Thoracic aorta (tissue), 2 donors: ENCODE measurements around the gene EHMT1. TPM values are rescaled to one million over a fixed set of nuclear protein-coding genes. Genes with fewer than 3 reads are reported as not detected.

Source experiments
- ATAC-seq: fragments of 150-250 bp; one replicate; pipeline ENCODE4 v1.8.0; 2017; ENCODE audit warnings: low read depth; ENCODE audit not compliant: insufficient number of reproducible peaks, low FRiP score
- DNase-seq: peaks from one replicate; pipeline ENCODE4 v3.0.0-alpha.2; 2020; ENCODE audit warnings: low spot score
- H3K27ac ChIP-seq, 2 donors: fragments of 200-600 bp; sonication (generic); 1 replicate in 1 of 2; 2 replicates in 1 of 2; pipeline ENCODE4 v1.5.1; 2016; ENCODE audit warnings: mild to moderate bottlenecking in 2 of 2, moderate library complexity in 2 of 2
- H3K27me3 ChIP-seq: fragments of 200-600 bp; sonication (generic); replicated peaks from 2 replicates; pipeline ENCODE4 v1.6.0; 2016; ENCODE audit warnings: mild to moderate bottlenecking; ENCODE audit not compliant: insufficient read depth
- H3K36me3 ChIP-seq: fragments of 200-600 bp; sonication (generic); one replicate; pipeline ENCODE4 v1.5.1; 2016
- H3K4me1 ChIP-seq, 2 donors: fragments of 200-600 bp; sonication (generic); 1 replicate in 1 of 2; 2 replicates in 1 of 2; pipeline versions ENCODE4 v1.5.1 to v1.6.0; 2016; ENCODE audit warnings: low read depth in 2 of 2, mild to moderate bottlenecking in 1 of 2; ENCODE audit not compliant: control insufficient read depth in 1 of 2
- H3K4me3 ChIP-seq: fragments of 200-600 bp; sonication (generic); 2 replicates; pipeline ENCODE4 v1.5.1; 2016; ENCODE audit warnings: mild to moderate bottlenecking
- H3K9me3 ChIP-seq: fragments of 200-600 bp; sonication (generic); 2 replicates; pipeline ENCODE4 v1.5.1; 2016
- CTCF ChIP-seq: fragments of 200-600 bp; sonication (generic); IDR thresholded peaks from one replicate; pipeline ENCODE4 v1.5.1; 2019; ENCODE audit warnings: antibody characterized with exemption
- total RNA-seq, 2 donors: library from RNA; depleted of rRNA; stranded (reverse); fragments of >200 nt; gene quantifications; one replicate each; pipeline versions ENCODE4 v1.1.0 to v1.2.3, GENCODE V29; 2016

Gene EHMT1
- total RNA-seq, 2 donors from 2014 or later = 67.6 to 150 TPM

- H3K9me3 ChIP-seq = no peaks in the 10 kb centered on the region
- no peak overlapping the region for H3K4me3 ChIP-seq
- peaks cover 25% of the 10 kb centered on the region for H3K36me3 ChIP-seq
- no peaks in the 10 kb centered on the region for H3K27me3 ChIP-seq
- H3K27ac ChIP-seq = no peak overlapping the region
- DNase-seq (no peak), ATAC-seq (no peak)
- no peak for TF ChIP-seq CTCF
- no peaks in the 10 kb centered on the region for H3K4me1 ChIP-seq
These were observed 165.2 kb downstream of the EHMT1 start for GRCh38 chr9:137784046-137784445.

GRCh38 chr9:137784641-137785513 lies 166.1 kb downstream of the EHMT1 start:
- ATAC-seq (no peak), DNase-seq (no peak)
- H3K9me3 ChIP-seq = no peaks in the 10 kb centered on the region
- TF ChIP-seq CTCF = no peak
- no peak overlapping the region for H3K27ac ChIP-seq
- peaks cover 18% of the 10 kb centered on the region for H3K36me3 ChIP-seq
- no peaks in the 10 kb centered on the region for H3K27me3 ChIP-seq
- H3K4me1 ChIP-seq = no peaks in the 10 kb centered on the region
- H3K4me3 ChIP-seq = no peak overlapping the region

- no peak overlapping the region for H3K27ac ChIP-seq
- H3K9me3 ChIP-seq = no peaks in the 10 kb centered on the region
- TF ChIP-seq CTCF = no peak
- ATAC-seq (no peak), DNase-seq (no peak)
- no peak overlapping the region for H3K4me3 ChIP-seq
- H3K4me1 ChIP-seq = no peaks in the 10 kb centered on the region
- no peaks in the 10 kb centered on the region for H3K27me3 ChIP-seq
- H3K36me3 ChIP-seq = peaks cover 18% of the 10 kb centered on the region
These were observed 166.9 kb downstream of the EHMT1 start for GRCh38 chr9:137785704-137786161.

DNA sequence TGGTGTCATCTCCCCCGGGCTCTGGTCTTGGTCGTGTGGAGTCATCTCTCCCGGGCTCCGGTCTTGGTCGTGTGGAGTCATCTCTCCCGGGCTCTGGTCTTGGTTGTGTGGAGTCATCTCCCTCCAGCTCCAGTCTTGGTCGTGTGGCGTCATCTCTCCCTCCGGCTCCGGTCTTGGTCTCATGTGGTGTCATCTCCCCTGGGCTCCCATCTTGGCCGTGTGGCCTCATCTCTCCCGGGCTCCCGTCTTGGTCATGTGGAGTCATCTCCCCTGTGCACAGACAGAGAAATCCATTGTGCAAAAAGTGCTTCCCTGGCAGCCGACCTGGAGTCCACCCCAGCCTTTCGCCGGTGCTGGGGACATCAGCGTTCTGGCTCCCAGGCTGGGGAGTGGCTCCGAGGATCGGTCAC lies 167.7 kb downstream of the EHMT1 start:
- TF ChIP-seq CTCF = no peak
- H3K27ac ChIP-seq = no peak overlapping the region
- no peaks in the 10 kb centered on the region for H3K9me3 ChIP-seq
- no peaks in the 10 kb centered on the region for H3K4me1 ChIP-seq
- H3K36me3 ChIP-seq = peaks cover 21% of the 10 kb centered on the region
- ATAC-seq (no peak), DNase-seq (no peak)
- H3K4me3 ChIP-seq = no peak overlapping the region
- H3K27me3 ChIP-seq = no peaks in the 10 kb centered on the region

DNA sequence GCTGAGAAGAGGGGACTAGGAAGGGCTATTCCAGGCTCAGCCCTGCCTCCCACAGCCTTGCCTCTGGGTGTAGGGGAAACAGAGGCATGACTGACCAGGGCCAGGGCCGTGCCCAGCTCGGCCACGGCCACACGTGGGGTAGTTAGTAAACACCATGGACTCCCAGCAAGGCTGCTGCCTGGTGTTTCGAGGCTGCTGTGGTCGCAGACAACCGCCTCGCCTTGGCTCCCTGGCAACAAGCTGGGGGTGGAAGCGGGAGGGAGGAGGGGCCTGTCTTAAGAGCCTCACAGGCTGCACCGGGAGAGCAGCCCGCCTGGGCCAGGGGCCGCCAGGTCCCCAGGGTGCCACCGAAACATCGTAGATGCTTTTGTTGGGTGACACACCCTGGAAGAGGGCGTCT lies 168.6 kb downstream of the EHMT1 start:
- no peak for TF ChIP-seq CTCF
- Histone ChIP-seq H3K27me3 (no peaks in the 10 kb centered on the region), H3K4me1 (peaks cover 0 to 6% of the 10 kb centered on the region in 2 donors), H3K9me3 (no peaks in the 10 kb centered on the region), H3K36me3 (peaks cover 18% of the 10 kb centered on the region), H3K4me3 (no peak overlapping the region), H3K27ac (no peak overlapping the region)
- ATAC-seq = no peak
- no peak for DNase-seq
